HCT116 (cell line): ENCODE data around the gene C1orf174. TPM values are rescaled to one million over a fixed set of nuclear protein-coding genes. Genes with fewer than 3 reads are reported as not detected.
A peak's percentile ranks its signal among the peaks of the same experiment; 100 is the strongest.

Source experiments
- ATAC-seq: fragments of 200-7000 bp; cut with Tn5 transposase; 2 replicates; pipeline ENCODE4 v1.9.1; 2020; ENCODE audit warnings: mild to moderate bottlenecking, moderate library complexity
- Bru-seq: library from RNA; stranded (reverse); fragments of 400-500 nt; gene quantifications from one replicate; lab custom pipeline; 2021; lab: Mats Ljungman, UMichigan
- BruChase-seq, 2 experiments: library from RNA; stranded (reverse); fragments of 400-500 nt; gene quantifications; one replicate each; lab custom pipeline; 2021; lab: Mats Ljungman, UMichigan
- BruUV-seq: library from RNA; stranded (reverse); fragments of 400-500 nt; replicated peaks from 2 replicates; lab custom pipeline; 2021; lab: Mats Ljungman, UMichigan
- CTCF ChIA-PET: fragments of 300-600 bp; sonication (Branson Sonifier 250); formaldehyde crosslinking; loops from one replicate; lab custom pipeline; 2021; ENCODE audit warnings: antibody characterized with exemption; lab: Charles Lee
- POLR2A ChIA-PET: fragments of 300-600, 350-600 bp; sonication (Branson Sonifier 250); formaldehyde crosslinking; loops from one replicate; lab custom pipeline; 2021; ENCODE audit warnings: antibody characterized with exemption; lab: Charles Lee
- RAD21 ChIA-PET, 2 experiments: fragments of 300-600 bp; sonication (Branson Sonifier 250); formaldehyde crosslinking; loops; one replicate each; lab custom pipeline; 2023; ENCODE audit warnings: low total read pairs in 2 of 2; ENCODE audit not compliant: uncharacterized antibody in 2 of 2, unreplicated experiment in 2 of 2, low non-redundant PET in 1 of 2; lab: Charles Lee
- DNase-seq: peaks from one replicate; pipeline ENCODE4 v3.0.0-alpha.2; 2010; ENCODE audit warnings: low read depth, low spot score
- H2AFZ ChIP-seq: fragments of 200-600 bp; shearing (Covaris generic), sonication (generic); 2 replicates; pipeline ENCODE4 v1.6.1; 2017; ENCODE audit warnings: low read depth, mixed run types, mixed read lengths, antibody characterized with exemption, low read length; ENCODE audit not compliant: poor library complexity, severe bottlenecking
- H3K27ac ChIP-seq: 2 replicates; pipeline ENCODE4 v1.5.1; 2012; ENCODE audit warnings: low read depth, low read length
- H3K27me3 ChIP-seq: fragments of 200-600 bp; sonication (generic); 2 replicates; pipeline ENCODE4 v1.6.1; 2016; ENCODE audit warnings: mixed run types, low read length, mixed read lengths; ENCODE audit not compliant: insufficient read depth
- H3K36me3 ChIP-seq, 2 experiments: fragments of 200-500 bp in 1 of 2; fragments of 200-600 bp in 1 of 2; sonication (Bioruptor generic) in 1 of 2; sonication (generic) in 1 of 2; 2 replicates each; pipeline versions ENCODE4 v1.5.1 to v1.6.1; 2014 to 2016; ENCODE audit warnings: low read length in 2 of 2, inconsistent platforms in 1 of 2, mixed read lengths in 1 of 2, mixed run types in 1 of 2; ENCODE audit not compliant: insufficient read depth in 2 of 2, control insufficient read depth in 1 of 2
- H3K4me1 ChIP-seq, 2 experiments: fragments of 200-600 bp in 1 of 2; sonication (generic) in 1 of 2; 2 replicates each; pipeline versions ENCODE4 v1.5.1 to v1.6.1; 2012 to 2017; ENCODE audit warnings: low read length in 2 of 2, inconsistent platforms in 1 of 2, mild to moderate bottlenecking in 1 of 2, mixed read lengths in 1 of 2, mixed run types in 1 of 2, moderate library complexity in 1 of 2; ENCODE audit not compliant: insufficient read depth in 2 of 2, control insufficient read depth in 1 of 2
- H3K4me2 ChIP-seq: fragments of 200-600 bp; sonication (generic); 2 replicates; pipeline ENCODE4 v1.6.1; 2017; ENCODE audit warnings: mixed run types, low read length, mixed read lengths
- H3K4me3 ChIP-seq, 2 experiments: fragments of 200-600 bp in 1 of 2; sonication (generic) in 1 of 2; replicated peaks in 1 of 2; 2 replicates each; pipeline ENCODE4 v1.5.1; 2011 to 2016; ENCODE audit warnings: low read length in 2 of 2, control low read depth in 1 of 2, low read depth in 1 of 2, mild to moderate bottlenecking in 1 of 2, mixed read lengths in 1 of 2, mixed run types in 1 of 2
- H3K79me2 ChIP-seq: fragments of 200-600 bp; sonication (generic); 2 replicates; pipeline ENCODE4 v1.6.1; 2017; ENCODE audit warnings: mild to moderate bottlenecking, mixed run types, low read length, moderate library complexity, mixed read lengths; ENCODE audit not compliant: insufficient read depth
- H3K9ac ChIP-seq: fragments of 200-600 bp; sonication (generic); 2 replicates; pipeline ENCODE4 v1.6.1; 2016; ENCODE audit warnings: low read length, mixed read lengths
- H3K9me2 ChIP-seq: fragments of 200-600 bp; sonication (generic), shearing (Covaris generic); 2 replicates; pipeline ENCODE4 v1.6.1; 2017; ENCODE audit warnings: mixed run types, mild to moderate bottlenecking, moderate library complexity; ENCODE audit not compliant: insufficient read depth
- H3K9me3 ChIP-seq, 2 experiments: fragments of 200-500 bp in 1 of 2; fragments of 200-600 bp in 1 of 2; sonication (Bioruptor generic) in 1 of 2; sonication (generic) in 1 of 2; 2 replicates each; pipeline ENCODE4 v1.6.1; 2014 to 2017; ENCODE audit warnings: low read length in 2 of 2, mixed read lengths in 2 of 2, inconsistent platforms in 1 of 2, low read depth in 1 of 2, mild to moderate bottlenecking in 1 of 2, mixed run types in 1 of 2, moderate library complexity in 1 of 2; ENCODE audit not compliant: control insufficient read depth in 1 of 2, insufficient read depth in 1 of 2
- H4K20me1 ChIP-seq: fragments of 200-600 bp; sonication (generic), shearing (Covaris generic); 2 replicates; pipeline ENCODE4 v1.6.1; 2017; ENCODE audit warnings: mixed run types, mild to moderate bottlenecking, moderate library complexity; ENCODE audit not compliant: insufficient read depth
- ATF3 ChIP-seq: IDR thresholded peaks from 2 replicates; pipeline ENCODE4 v1.6.1; 2012
- CBX3 ChIP-seq: IDR thresholded peaks from 2 replicates; pipeline ENCODE4 v1.6.1; 2012; ENCODE audit warnings: low read depth
- CEBPB ChIP-seq: IDR thresholded peaks from 2 replicates; pipeline ENCODE4 v1.6.1; 2012; ENCODE audit warnings: low read depth
- EGR1 ChIP-seq: IDR thresholded peaks from 2 replicates; pipeline ENCODE4 v1.6.1; 2012; ENCODE audit warnings: low read depth
- ELF1 ChIP-seq: IDR thresholded peaks from 2 replicates; pipeline ENCODE4 v1.6.1; 2012; ENCODE audit warnings: low read depth, borderline replicate concordance
- JUND ChIP-seq: IDR thresholded peaks from 2 replicates; pipeline ENCODE4 v1.6.1; 2012
- MAX ChIP-seq: IDR thresholded peaks from 2 replicates; pipeline ENCODE4 v1.6.1; 2012
- POLR2A ChIP-seq: IDR thresholded peaks from 2 replicates; pipeline ENCODE4 v1.7.0; 2011; ENCODE audit warnings: borderline replicate concordance; ENCODE audit not compliant: insufficient read depth, insufficient read length; ENCODE audit errors: extremely low read depth
- POLR2AphosphoS5 ChIP-seq: IDR thresholded peaks from 2 replicates; pipeline ENCODE4 v1.6.1; 2011; ENCODE audit warnings: mild to moderate bottlenecking, low read depth, low read length, moderate library complexity
- REST ChIP-seq: IDR thresholded peaks from 2 replicates; pipeline ENCODE4 v1.6.1; 2012; ENCODE audit warnings: low read depth
- SP1 ChIP-seq: IDR thresholded peaks from 2 replicates; pipeline ENCODE4 v1.6.1; 2012; ENCODE audit warnings: low read depth
- SRF ChIP-seq: IDR thresholded peaks from 2 replicates; pipeline ENCODE4 v1.6.1; 2012; ENCODE audit warnings: low read depth
- TCF7L2 ChIP-seq: IDR thresholded peaks from 2 replicates; pipeline ENCODE4 v1.7.0; 2011; ENCODE audit warnings: borderline replicate concordance, inconsistent platforms; ENCODE audit not compliant: insufficient read depth, insufficient read length; ENCODE audit errors: extremely low read depth
- YY1 ChIP-seq: IDR thresholded peaks from 2 replicates; pipeline ENCODE4 v1.6.1; 2011; ENCODE audit warnings: low read length, low read depth, moderate library complexity, mild to moderate bottlenecking; ENCODE audit not compliant: insufficient replicate concordance; ENCODE audit errors: extremely low read depth
- ZBTB33 ChIP-seq: IDR thresholded peaks from 2 replicates; pipeline ENCODE4 v1.6.1; 2011; ENCODE audit warnings: mild to moderate bottlenecking, low read length, moderate library complexity; ENCODE audit not compliant: insufficient replicate concordance; ENCODE audit errors: extremely low read depth
- ZFX ChIP-seq: fragments of 450-650 bp; IDR thresholded peaks from 2 replicates; pipeline ENCODE4 v1.6.1; 2017
- ZNF274 ChIP-seq: fragments of 200-500 bp; sonication (Bioruptor generic); IDR thresholded peaks from 2 replicates; pipeline ENCODE4 v1.6.1; 2014; ENCODE audit warnings: mild to moderate bottlenecking, low read depth, low read length, inconsistent platforms
- intact Hi-C: fragments of 100-400 bp; cut with micrococcal nuclease; formaldehyde crosslinking; loops from 2 replicates; pipeline ENCODE4 v1.10.0; 2022
- long read RNA-seq: library from polyadenylated mRNA; unstranded; transcript quantifications from one replicate; pipeline ENCODE4 v2.0.0, GENCODE V29; 2021; ENCODE audit not compliant: unreplicated experiment
- polyA plus RNA-seq: library from polyadenylated mRNA; unstranded; fragments of >200 nt; gene quantifications from 2 replicates; pipeline ENCODE4 v1.2.1, GENCODE V29; 2012; ENCODE audit warnings: missing spikeins
- total RNA-seq: library from RNA; stranded (reverse); gene quantifications from one replicate; pipeline ENCODE4 v1.2.1, GENCODE V29; 2021; ENCODE audit not compliant: unreplicated experiment

Gene C1orf174
- total RNA-seq, result 33.7 TPM
- polyA plus RNA-seq, result 24.3 and 28.0 TPM in 2 replicates
- Bru-seq, nascent RNA, result percentile 74 among the genes with signal in this experiment
- percentile 78 among the genes with signal in this experiment for BruChase-seq, experiment 1, labeled RNA remaining after a 6-hour chase
- BruChase-seq, experiment 2, labeled RNA remaining after a 2-hour chase, result percentile 83 among the genes with signal in this experiment
- long read RNA-seq, transcript C1orf174-201 (4 exons, 1,666 nt), result major isoform, 73 of 80 reads
- long read RNA-seq, partial matches to known transcripts, result 1 of 80 reads
- long read RNA-seq, other reads (novel, unspliced or antisense), result 5 of 80 reads

- Histone ChIP-seq H3K27me3 (no peaks in the 10 kb centered on the region), H3K4me2 (peak within 1 kb of the TSS; percentile 100), H3K9me2 (no peaks in the 10 kb centered on the region), H3K4me1 (peaks cover 0 to 15% of the 10 kb centered on the region in 2 experiments; a peak in 1 of 4 replicates), H3K9ac (peak within 1 kb of the TSS; percentile 93), H3K27ac (peak within 1 kb of the TSS; percentile 96), H3K36me3 (no peaks in the 10 kb centered on the region; a peak in 2 of 4 replicates), H4K20me1 (no peaks in the 10 kb centered on the region), H3K9me3 (no peaks in the 10 kb centered on the region), H3K79me2 (peaks cover 47% of the 10 kb centered on the region), H3K4me3 (peak within 1 kb of the TSS; percentile 92 to 96), H2AFZ (peak within 1 kb of the TSS; percentile 52)
- ATAC-seq (peak; percentile 79), DNase-seq (peak; percentile 95)
- ChIA-PET RAD21 (no interaction called here), POLR2A (interaction anchor here (0.7 to 1.9 kb wide), 2 partner anchors 42 to 678 kb away, joined by 3 to 4 read pairs; partner anchors contain the start of gene DFFB), CTCF (interaction anchor here (1.6 to 1.7 kb wide), 2 partner anchors 42 to 447 kb away, joined by 5 to 12 read pairs; partner anchors contain the start of genes CEP104 and DFFB)
- intact Hi-C loops, result loop anchor here (1.0 to 5.0 kb wide), 3 partner anchors 43 to 233 kb away; partner anchors contain the start of genes CEP104, DFFB and LRRC47
- no TSS peak for BruUV-seq
- TF ChIP-seq SRF (no peak; the same call in 1 of the 2 replicates), ZFX (peak; percentile 65; the same call in 1 of the 2 replicates), ZBTB33 (no peak), ATF3 (no peak), REST (no peak), POLR2AphosphoS5 (peak; percentile 88), MAX (peak; percentile 78), EGR1 (peak; percentile 98), CBX3 (peak; percentile 65; the same call in 1 of the 2 replicates), SP1 (no peak; the same call in 1 of the 2 replicates), POLR2A (peak; percentile 28), ZNF274 (no peak), TCF7L2 (peak; percentile 66), ELF1 (no peak; the same call in 1 of the 2 replicates), JUND (no peak), YY1 (peak; percentile 98), CEBPB (peak; percentile 96)
Measured at GRCh38 chr1:3900150-3900968, at the start of gene C1orf174. TSS of gene C1orf174 (minus strand) at chr1:3900272. CDS start at chr1:3900186, 86 bp downstream.
